GM18519 (cell line): ENCODE data around the gene FBL.
"Not testable (repeated sequence)": the region's sequence is repeated elsewhere in the genome, so short reads cannot be mapped to it uniquely, and the experiment has no call there.

ENCODE experiments used
- ATAC-seq: cut with Tn5 transposase; IDR thresholded peaks from one replicate; pipeline ENCODE4 v1.9.1; 2021; ENCODE audit warnings: mild to moderate bottlenecking, moderate library complexity; ENCODE audit not compliant: unreplicated experiment, low FRiP score

The FBL gene

DNA sequence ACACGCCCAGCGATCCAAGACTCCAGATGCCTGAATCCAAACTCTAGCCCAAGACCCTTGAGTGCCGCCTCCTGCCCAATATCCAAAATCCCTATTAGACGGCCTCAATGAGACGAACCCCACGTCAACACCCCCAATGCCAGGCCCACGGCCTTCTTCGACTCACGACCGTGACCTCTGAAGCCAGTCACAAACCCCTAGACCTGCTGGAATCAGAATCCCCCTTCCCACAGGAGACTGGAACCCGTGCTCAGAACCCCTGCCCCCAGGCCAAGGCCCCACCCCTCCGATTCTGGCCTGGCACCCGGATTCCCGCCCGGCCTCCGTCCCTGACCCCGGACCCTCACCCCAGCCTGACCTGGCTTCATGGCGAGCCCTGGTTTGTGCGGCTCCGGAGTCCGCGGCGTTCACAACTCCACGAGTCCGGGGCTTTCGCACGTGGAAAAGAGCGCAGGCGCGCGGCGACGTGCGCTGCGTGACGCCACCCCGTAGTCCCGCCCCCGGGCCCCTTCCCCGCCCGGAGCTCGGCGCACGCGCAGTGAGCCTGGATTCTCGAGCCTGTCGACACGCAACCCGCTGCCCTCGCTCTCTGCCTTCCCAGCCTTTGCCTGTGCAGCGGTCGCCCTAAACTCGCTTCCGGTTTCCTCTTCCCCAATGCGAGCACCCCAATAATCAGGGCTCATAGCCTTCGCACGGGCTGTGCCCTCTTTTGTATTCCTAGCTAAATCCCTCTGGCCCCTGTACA, at the start of gene FBL:
TSS of gene FBL (minus strand) at position 447 of the 745 bp plus-strand sequence. CDS start at position 368, 79 bp downstream.
- peak; percentile 73 for ATAC-seq

DNA sequence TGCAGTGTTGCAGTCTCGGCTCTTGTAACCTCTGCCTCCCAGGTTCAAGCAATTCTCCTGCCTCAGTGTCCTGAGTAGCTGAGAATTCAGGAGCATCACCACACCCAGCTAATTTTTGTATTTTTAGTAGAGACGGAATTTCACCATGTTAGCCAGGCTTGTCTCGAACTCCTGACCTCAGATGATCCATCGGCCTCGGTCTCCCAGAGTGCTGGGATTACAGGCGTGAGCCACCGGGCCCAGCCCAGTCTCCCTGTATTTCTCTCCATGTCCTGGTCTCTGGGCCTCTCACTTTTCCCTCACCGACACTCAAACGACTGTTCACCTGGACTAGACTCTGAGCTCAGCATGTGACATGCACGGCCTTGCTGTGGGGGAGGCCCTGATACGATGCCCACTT, 48.9 kb upstream of the FBL start:
- ATAC-seq: not testable (repeated sequence)

DNA sequence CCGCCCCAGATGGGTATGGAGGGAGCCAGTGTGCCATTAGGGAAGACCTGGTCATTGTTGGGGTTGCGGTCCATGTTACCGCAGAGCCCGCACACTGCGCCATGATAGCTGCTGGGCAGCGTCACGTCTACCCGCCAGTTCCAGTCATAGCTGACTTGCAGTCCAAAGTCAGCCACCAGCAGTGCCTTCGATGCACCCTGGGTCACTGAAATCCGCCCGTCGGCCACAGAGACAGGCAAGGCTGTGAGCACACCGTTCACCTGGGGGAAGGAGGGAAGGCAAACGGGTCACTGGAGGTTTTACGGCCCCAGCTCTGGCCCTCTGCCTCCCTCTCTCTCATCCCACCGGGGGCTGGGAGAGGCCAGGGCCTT, 48.0 kb upstream of the FBL start:
- not testable (repeated sequence) for ATAC-seq

DNA sequence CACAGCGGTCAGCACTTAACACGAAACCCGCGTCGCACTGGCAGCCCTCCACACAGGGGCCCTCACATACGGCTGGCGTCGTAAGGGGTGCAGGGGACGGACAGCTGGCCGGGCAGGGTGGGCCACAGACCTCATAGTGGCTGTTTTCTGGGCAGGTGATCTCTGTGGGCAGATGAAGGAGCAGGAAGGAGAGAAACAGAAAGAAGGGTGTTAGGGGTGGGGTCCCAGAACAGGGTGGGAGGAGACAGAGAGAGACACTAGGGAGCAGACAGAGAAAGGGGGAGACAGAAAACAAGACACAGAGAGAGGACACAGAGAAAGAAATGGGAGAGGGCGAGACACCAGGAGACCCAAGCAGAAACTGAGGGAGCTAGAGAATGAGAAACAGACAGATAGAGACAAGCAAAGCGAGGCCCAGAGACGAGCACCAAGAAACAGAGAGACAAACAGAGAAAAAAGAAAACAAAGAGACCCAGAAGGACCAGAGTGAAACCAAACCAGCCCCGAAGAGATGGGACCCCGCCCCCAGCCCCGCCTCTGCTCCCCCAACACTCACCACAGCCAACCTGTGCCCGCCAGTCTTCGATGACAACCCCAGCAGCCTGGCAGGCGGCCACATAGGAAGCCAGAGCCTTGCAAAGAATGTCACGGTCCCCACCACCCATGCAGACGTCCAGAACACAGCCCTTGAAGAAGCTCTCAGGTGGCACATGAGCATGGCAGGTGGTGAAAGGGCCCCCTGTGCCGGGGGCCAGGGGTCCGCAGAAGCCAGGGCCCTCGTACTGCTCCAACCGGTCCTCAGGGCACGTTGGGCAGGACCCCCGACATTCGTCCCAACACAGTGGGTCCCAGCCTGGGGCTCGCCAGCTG, 47.4 kb upstream of the FBL start:
- not testable (repeated sequence) for ATAC-seq

DNA sequence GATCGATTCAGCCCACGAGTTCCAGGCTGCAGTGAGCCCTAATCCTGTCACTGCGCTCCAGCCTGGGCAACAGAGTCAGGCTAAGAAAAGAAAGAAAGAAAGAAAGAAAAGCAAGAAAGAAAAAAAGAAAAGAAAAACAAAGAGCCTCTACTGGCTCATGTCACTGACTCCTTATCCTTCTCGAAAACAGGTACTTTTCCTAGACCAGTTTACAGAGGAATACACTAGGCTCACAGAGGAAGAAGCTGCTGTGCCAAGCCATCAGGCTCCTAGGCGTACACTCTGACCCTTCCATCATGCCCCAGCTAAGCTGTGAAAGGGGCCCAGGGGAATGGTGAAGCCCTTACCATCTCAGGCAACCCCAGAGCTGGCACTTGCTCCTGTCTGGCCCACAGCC, 46.3 kb upstream of the FBL start:
- ATAC-seq: not testable (repeated sequence)

DNA sequence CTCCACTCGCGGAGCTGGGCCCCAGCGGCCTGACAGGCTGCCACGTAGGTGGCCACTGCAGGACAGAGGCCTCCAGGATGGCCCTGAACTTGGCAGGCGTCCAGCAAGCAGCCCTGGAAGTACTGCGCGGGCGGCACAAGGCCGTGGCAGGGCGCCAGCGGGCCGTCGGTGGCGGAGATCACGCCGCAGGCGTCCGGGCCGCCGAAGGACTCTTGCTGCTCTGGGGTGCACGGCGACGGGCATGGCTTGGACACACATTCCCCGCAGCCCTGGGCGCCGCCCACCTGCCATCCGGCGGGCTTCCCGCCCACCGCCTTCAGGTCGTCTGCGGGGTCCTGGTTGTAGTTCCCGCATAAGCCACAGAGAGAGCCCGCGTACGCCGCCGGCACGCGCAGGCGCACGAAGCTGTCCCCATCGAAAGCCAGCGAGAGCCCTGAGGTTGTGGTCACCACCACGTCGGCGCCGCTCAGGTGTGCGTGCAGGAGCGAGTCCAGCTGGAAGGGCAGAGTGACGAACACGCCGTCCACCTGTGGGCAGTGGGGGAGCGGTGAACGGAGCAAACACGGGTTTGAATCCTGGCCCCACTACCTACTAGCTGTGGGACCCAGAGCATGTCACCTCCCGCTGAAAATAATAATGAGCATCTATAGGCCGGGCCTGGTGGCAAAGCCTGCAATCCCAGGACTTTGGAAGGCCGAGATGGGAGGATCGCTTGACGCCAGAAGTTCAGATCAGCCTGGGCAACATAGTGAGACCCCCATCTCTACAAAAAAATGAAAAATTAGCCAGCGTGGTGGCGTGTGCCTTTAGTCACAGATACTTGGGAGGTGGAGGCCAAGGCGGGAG, 45.7 kb upstream of the FBL start:
- ATAC-seq: not testable (repeated sequence)

DNA sequence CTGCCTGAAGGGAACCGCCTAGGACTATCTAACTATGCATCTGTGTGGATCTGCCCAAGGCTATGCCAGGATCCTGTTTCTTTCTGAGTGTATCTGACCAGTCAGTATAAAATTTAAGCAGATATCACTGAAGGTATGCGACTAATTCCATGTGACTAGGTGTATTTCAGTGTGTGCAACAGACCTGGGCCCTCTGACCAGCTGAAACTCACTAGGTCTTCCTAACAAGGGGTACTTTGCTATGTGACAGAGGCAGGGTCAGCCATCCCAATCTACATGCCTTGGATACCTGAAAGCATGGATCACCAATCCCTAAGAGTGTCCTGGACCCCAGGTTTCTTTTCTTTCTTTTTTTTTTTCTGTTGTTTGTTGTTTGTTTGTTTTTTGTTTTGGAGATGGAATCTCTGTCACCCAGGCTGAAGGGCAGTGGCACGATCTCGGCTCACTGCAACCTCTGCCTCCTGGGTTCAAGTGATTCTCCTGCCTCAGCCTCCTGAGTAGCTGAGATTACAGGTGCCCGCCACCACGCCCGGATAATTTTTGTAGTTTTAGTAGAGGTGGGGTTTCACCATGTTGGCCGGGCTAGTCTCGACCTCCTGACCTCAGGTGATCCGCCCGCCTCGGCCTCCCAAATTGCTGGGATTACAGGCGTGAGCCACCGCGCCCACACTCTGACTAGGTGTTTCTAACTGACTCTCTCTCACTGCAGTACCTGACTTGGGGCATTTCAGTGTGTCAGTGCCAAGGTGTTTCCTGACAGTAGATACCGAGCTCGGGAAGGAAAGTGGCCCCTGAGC, 44.8 kb upstream of the FBL start:
- no peak for ATAC-seq

DNA sequence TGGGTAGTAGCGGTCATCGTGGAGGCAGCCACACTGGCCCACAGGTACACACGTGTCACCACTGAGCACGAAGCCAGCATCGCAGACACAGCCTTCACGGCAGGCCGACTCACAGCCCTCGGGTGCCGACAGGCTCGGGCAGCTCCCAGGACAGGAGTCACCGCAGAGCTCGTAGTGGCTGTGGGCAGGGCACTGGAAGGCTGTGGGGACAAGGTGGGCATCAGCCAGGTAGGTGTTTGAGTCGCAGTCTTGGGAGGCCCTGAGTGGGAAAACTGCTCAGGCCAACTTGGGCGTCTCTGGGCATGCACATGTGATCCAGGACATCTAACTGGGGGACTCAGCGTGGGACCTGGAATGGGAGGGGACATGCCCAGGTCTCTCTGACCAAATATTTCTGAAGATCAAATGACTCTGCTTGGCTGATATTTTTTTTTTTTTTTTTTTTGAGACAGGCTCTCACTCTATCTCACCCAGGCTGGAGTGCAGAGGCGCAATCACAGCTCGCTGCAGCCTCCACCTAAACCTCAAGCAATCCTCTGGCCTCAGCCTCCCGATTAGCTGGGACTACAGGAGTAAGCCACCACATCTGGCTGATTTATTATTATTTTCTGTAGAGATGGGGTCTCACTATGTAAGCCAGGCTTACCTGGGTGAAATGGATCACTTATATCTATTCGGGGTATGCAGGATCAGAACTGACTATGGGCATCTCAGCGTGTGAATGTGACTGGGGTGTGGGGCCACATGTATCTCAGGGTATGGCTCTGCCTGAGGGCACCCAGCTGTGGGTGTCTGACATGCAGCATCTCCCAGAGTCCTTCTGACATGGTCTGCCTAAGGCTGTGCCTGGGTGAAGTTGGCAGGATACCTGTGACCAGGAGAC, 43.9 kb upstream of the FBL start:
- ATAC-seq: not testable (repeated sequence)

DNA sequence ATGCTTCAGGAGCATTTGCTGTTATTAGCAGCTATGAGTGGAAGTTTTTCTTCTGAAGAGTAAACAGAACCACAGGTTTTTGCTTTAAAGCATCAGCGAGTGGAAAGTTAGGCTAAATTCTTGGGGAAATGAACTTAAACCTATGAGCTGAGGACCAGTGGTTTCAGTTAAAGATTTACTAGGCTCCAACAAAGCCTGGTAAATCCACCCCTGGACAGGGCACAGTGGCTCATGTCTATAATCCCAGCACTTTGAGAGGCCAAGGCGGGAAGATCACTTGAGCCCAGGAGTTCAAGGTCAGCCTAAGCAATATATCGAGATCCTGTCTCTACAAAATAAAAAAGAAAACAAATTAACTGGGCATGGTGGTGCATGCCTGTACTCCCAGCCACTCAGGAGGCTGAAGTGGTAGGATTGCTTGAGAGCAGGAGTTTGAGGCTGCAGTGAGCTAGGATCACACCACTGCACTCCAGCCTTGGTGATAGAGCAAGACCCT, 41.3 kb upstream of the FBL start:
- ATAC-seq: not testable (repeated sequence)

DNA sequence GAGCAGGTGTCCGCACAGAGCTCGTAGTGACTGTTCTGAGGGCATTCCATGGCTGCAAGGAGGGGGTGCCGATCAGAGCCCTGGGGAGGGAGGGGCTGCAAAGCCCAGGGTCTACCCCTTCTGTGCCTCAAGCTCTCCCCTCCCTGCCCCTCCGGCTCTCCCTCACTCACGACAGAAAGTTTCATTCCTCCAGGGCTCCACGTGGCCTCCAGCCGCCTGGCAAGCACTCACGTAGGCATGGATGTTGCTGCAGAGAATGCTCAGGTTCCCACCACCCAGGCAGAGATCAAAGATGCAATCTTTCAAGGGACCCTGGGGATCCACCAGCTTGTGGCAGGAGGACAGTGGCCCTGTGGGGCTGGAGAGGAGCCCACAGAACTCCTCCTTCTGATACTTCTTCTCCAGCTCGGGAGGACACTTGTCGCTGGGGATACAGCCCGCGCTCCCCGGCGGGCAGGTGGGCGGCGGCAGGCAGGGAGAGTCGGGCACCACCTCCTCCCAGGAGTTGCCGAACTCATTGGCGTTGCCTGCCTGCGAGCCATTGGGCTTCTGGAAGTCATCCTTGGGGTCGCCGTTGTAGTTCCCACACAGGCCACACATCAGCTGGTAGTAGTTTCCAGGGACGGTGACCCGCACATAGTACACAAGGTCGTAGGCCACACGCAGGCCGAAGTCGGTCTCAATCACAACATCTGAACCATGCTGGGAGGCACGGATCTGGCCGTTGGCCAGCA, 39.8 kb upstream of the FBL start:
- not testable (repeated sequence) for ATAC-seq

DNA sequence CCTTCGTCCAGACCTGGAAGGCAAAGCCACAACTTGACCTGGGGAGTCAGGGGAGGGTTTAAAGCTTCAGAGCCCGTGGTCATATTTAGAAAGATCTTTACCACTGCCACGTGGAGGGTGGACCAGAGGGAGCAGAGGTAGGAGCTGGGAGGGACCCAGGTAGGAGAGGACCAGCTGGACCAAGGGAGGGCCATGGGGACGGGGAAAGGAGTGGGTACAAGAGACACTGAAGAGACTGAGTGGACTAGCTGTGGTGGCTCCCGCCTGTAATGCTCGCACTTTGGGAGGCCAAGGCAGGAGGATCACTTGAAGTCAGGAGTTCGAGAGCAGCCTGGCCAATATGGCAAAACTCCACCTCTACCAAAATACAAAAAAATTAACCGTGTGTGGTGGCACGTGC, 38.5 kb upstream of the FBL start:
- ATAC-seq: not testable (repeated sequence)

DNA sequence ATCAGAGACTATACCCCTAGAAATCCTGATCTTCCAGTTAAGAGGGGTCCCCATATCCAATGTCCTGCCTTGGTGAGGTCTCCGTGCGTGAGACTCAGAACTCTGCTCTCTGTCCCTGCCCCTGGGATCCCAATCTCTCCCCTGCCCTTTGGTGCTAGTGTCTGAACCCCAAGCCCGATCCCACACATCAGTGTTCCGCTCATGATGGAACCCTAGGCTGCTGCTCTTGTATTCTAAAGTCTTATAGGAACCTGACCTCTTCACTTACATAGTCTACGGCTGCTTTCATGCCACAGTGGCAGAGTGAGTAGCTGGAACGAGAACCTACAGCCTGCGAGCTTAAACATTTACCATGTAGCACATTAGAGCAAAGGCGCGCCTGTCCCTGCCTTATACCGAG, 36.5 kb upstream of the FBL start:
- not testable (repeated sequence) for ATAC-seq

DNA sequence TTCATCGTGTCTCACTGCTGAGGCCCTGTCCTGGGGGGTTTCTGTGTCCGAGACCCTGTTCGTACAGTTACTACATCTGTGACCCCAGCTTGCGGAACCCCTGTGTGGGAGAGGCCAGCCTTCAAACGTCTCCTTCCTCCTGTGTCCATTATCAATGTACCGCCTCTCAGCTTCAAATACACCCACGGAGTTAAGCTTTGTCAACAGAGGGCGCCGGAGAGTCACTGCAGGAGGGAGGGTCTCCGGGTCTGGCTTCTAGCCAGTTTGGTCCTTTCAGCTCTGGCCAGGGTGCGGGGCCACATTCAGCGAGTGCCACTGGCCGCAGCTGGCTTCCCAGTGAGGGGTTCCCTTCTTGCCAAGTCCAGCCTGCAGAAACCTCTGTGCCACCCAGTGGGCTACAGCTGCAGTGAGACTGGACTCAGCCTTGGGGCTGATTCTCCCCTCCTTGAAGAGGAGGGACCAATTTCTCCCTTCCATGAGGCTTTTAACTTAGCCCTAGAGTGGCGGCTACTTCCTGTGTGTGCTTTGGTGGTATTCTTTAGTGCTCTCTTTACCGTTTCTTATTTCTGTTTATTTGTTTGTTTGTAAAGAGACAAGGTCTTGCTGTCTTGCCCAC, 35.4 kb upstream of the FBL start:
- ATAC-seq: not testable (repeated sequence)

DNA sequence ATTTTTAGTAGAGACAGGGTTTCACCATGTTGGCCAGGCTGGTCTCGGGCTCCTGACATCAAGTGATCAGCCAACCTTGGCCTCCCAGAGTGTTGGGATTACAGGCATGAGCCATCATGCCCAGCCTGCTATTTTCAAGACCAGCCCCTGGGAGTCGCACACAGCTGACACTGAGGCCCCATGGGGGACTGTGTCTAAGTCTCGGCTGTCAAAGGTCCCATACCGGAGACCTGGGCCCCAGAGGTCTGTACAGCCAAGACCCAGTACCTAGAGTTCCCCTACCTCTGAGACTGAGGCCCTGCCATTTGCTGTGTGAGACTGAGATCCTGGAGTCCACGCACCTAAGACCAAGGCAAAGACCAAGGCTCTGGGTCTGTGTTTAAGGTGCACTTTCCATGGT, 34.1 kb upstream of the FBL start:
- ATAC-seq: not testable (repeated sequence)

DNA sequence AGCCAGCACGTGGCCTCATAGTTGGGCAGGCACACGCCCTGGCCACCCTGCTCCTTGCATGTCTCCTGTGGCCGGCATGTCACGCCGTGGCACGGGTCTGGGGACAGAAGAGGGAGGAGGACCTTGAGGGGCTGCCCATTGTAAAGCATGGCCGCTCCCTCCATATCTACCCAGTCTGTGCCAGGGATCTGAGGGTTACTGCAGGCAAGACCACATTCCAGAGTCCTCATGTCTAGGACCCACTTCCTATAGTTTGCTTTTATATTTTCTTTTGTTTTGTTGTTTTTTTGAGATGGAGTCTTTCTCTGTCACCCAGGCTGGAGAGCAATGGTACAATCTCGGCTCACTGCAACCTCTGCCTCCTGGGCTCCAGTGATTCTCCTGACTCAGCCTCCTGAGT, 33.6 kb upstream of the FBL start:
- ATAC-seq: not testable (repeated sequence)

DNA sequence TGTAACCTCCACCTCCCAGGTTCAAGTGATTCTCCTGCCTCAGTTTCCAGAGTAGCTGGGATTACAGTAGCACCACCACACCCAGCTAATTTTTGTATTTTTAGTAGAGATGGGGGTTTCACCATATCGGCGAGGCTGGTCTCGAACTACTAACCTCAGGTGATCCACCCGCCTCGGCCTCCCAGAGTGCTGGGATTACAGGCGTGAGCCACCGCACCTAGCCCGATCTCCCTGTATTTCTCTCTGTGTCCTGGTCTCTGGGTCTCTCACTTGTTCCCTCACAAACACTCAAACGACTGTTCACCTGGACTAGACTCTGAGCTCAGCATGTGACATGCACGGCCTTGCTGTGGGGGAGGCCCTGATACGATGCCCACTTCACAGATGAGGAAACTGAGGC, 32.7 kb upstream of the FBL start:
- ATAC-seq: not testable (repeated sequence)

DNA sequence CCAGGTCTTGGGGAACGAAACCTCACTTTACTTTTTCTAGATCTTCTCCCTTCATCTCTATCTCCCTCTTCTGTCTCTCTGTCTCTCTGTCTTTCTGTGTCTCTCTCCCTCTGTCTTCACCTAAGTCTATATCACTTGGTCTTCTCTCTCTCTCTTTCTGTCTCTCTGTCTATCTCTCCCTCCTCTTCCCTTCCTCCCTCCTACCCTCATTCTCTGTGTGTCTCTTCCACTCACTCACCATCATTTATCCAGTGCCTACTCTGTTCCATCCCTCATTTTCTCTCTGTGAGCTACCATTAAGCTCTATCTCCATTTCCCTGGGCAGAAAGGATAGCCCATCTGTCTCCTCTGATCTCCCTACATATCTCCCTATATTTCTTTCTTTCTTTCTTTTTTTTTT, 32.2 kb upstream of the FBL start:
- no peak for ATAC-seq

DNA sequence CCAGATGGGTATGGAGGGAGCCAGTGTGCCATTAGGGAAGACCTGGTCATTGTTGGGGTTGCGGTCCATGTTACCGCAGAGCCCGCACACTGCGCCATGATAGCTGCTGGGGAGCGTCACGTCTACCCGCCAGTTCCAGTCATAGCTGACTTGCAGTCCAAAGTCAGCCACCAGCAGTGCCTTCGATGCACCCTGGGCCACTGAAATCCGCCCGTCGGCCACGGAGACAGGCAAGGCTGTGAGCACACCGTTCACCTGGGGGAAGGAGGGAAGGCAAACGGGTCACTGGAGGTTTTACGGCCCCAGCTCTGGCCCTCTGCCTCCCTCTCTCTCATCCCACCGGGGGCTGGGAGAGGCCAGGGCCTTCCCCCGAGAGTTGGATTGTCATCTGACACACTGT, 31.8 kb upstream of the FBL start:
- ATAC-seq: not testable (repeated sequence)
